Mucosa of descending colon (tissue), 3 donors: ENCODE data around the gene CCDC81. TPM values are rescaled to one million over a fixed set of nuclear protein-coding genes. Genes with fewer than 3 reads are reported as not detected.
A peak's percentile ranks its signal among the peaks of the same experiment; 100 is the strongest.

Source experiments
- ATAC-seq: fragments of 200-7000 bp; cut with Tn5 transposase; one replicate; pipeline ENCODE4 v1.9.1; 2020; ENCODE audit warnings: mild to moderate bottlenecking, moderate library complexity
- DNase-seq, 3 donors: peaks; one replicate each; pipeline ENCODE4 v3.0.0-alpha.2; 2020
- H3K36me3 ChIP-seq: fragments of 200-600 bp; one replicate; pipeline ENCODE4 v1.8.0; 2021; ENCODE audit warnings: low read depth, mild to moderate bottlenecking
- H3K4me1 ChIP-seq: fragments of 200-600 bp; one replicate; pipeline ENCODE4 v1.8.0; 2021; ENCODE audit warnings: low read depth, mild to moderate bottlenecking
- H3K4me3 ChIP-seq: fragments of 200-600 bp; one replicate; pipeline ENCODE4 v1.8.0; 2021; ENCODE audit warnings: mild to moderate bottlenecking
- H3K9me3 ChIP-seq: fragments of 200-600 bp; one replicate; pipeline ENCODE4 v1.8.0; 2021; ENCODE audit warnings: mild to moderate bottlenecking
- CTCF ChIP-seq: fragments of 200-600 bp; IDR thresholded peaks from one replicate; pipeline ENCODE4 v1.8.0; 2022; ENCODE audit warnings: antibody characterized with exemption, mild to moderate bottlenecking
- intact Hi-C, 2 donors: fragments of 100-400 bp; cut with DNase I in 1 of 2; cut with micrococcal nuclease in 1 of 2; formaldehyde crosslinking; loops; one replicate each; pipeline versions ENCODE4 v1.11.0 to v1.11.1; 2022; cut with DNase I, micrococcal nuclease
- total RNA-seq, 3 donors: library from RNA; stranded (reverse); fragmentation: NEBNext Ultra II Directional in 2 of 3; extraction: Animal tissue kit (Norgen Biotek cat#: 25700) in 2 of 3; gene quantifications; one replicate each; pipeline versions ENCODE4 v1.2.1 to v1.2.4, GENCODE V29; 2021 to 2023
- donor health status: DM: no; HTN: no; CAD: no; lungs with moderate emphysema.
- donor health status: DM: no; HTN: no; CAD: no.
- donor health status: DM: no; HTN: yes; CAD: no.

Gene CCDC81
- total RNA-seq, 3 donors from 2014 or later = 0.60 to 0.73 (median 0.61) TPM

GRCh38 chr11:86447763-86448480 lies 73.2 kb downstream of the CCDC81 start:
- DNase-seq (no peak), ATAC-seq (no peak)
- intact Hi-C loops = no loop called here
- no peak for TF ChIP-seq CTCF
- no peaks in the 10 kb centered on the region for H3K9me3 ChIP-seq
- no peaks in the 10 kb centered on the region for H3K36me3 ChIP-seq
- no peaks in the 10 kb centered on the region for H3K4me1 ChIP-seq
- H3K4me3 ChIP-seq = no peak overlapping the region

GRCh38 chr11:86449993-86450629 lies 75.4 kb downstream of the CCDC81 start:
- Histone ChIP-seq H3K4me3 (no peak overlapping the region), H3K36me3 (no peaks in the 10 kb centered on the region), H3K9me3 (no peaks in the 10 kb centered on the region), H3K4me1 (no peaks in the 10 kb centered on the region)
- no peak for TF ChIP-seq CTCF
- intact Hi-C loops = no loop called here
- ATAC-seq (no peak), DNase-seq (no peak)

- no peak for DNase-seq
- ATAC-seq = no peak
- intact Hi-C loops = no loop called here
- H3K4me1 ChIP-seq = no peaks in the 10 kb centered on the region
- TF ChIP-seq CTCF = no peak
- H3K9me3 ChIP-seq = no peaks in the 10 kb centered on the region
- no peaks in the 10 kb centered on the region for H3K36me3 ChIP-seq
- H3K4me3 ChIP-seq = no peak overlapping the region
Measured at GRCh38 chr11:86453290-86454030, 78.8 kb downstream of the CCDC81 start.

- TF ChIP-seq CTCF = peak; percentile 72
- intact Hi-C loops = loop anchor here (5.0 kb wide), 1 partner anchor 361 kb away; no protein-coding TSS in a partner anchor
- Histone ChIP-seq H3K4me3 (no peak overlapping the region), H3K9me3 (no peaks in the 10 kb centered on the region), H3K4me1 (no peaks in the 10 kb centered on the region), H3K36me3 (no peaks in the 10 kb centered on the region)
- peak; percentile 85 for ATAC-seq
- peak; percentile 67 to 97 (median 82) for DNase-seq
Measured at GRCh38 chr11:86456075-86456939, 81.6 kb downstream of the CCDC81 start.
